Keratinocyte (primary cell): ENCODE results near the gene APC. TPM values are rescaled to one million over a fixed set of nuclear protein-coding genes. Genes with fewer than 3 reads are reported as not detected.

Source experiments
- DNase-seq: peaks from one replicate; pipeline ENCODE4 v3.0.0-alpha.2; 2011; ENCODE audit warnings: low read depth, missing footprints, low spot score
- FAIRE-seq: peaks from 2 replicates; lab custom pipeline; 2011; peaks lifted over from hg19 to GRCh38; lab: Jason Lieb, UNC
- H2AFZ ChIP-seq: 2 replicates; pipeline ENCODE4 v1.6.0; 2012; ENCODE audit warnings: low read length, control low read depth, inconsistent platforms; ENCODE audit not compliant: control insufficient read depth
- H3K27ac ChIP-seq: 2 replicates; pipeline ENCODE4 v1.5.1; 2011; ENCODE audit warnings: low read length; ENCODE audit not compliant: control insufficient read depth, insufficient read depth
- H3K27me3 ChIP-seq: 3 replicates; pipeline ENCODE4 v1.6.0; 2011; ENCODE audit warnings: low read length; ENCODE audit not compliant: control insufficient read depth, insufficient read depth; ENCODE audit errors: extremely low read depth
- H3K36me3 ChIP-seq, 2 experiments: 2 replicates in 1 of 2; 3 replicates in 1 of 2; pipeline ENCODE4 v1.5.1; 2011; ENCODE audit warnings: low read length in 2 of 2, mild to moderate bottlenecking in 1 of 2; ENCODE audit not compliant: control insufficient read depth in 2 of 2, insufficient read depth in 2 of 2; ENCODE audit errors: extremely low read depth in 1 of 2
- H3K4me1 ChIP-seq: 3 replicates; pipeline ENCODE4 v1.5.1; 2011; ENCODE audit warnings: low read length; ENCODE audit not compliant: control insufficient read depth, insufficient read depth; ENCODE audit errors: extremely low read depth
- H3K4me2 ChIP-seq: 3 replicates; pipeline ENCODE4 v1.6.0; 2011; ENCODE audit warnings: low read depth, low read length; ENCODE audit not compliant: control insufficient read depth, insufficient read depth; ENCODE audit errors: extremely low read depth
- H3K4me3 ChIP-seq, 3 experiments: fragments of 200-600 bp in 1 of 3; sonication (generic) in 1 of 3; 2 replicates in 2 of 3; 3 replicates in 1 of 3; pipeline ENCODE4 v1.5.1; 2011 to 2016; ENCODE audit warnings: low read length in 3 of 3, mild to moderate bottlenecking in 3 of 3, control low read depth in 2 of 3, inconsistent platforms in 1 of 3, low read depth in 1 of 3, mixed read lengths in 1 of 3, mixed run types in 1 of 3, moderate library complexity in 1 of 3; ENCODE audit not compliant: control insufficient read depth in 2 of 3, insufficient read depth in 2 of 3; ENCODE audit errors: extremely low read depth in 1 of 3
- H3K79me2 ChIP-seq: 2 replicates; pipeline ENCODE4 v1.6.0; 2012; ENCODE audit warnings: low read length; ENCODE audit not compliant: control insufficient read depth, insufficient read depth
- H3K9ac ChIP-seq: 3 replicates; pipeline ENCODE4 v1.6.0; 2011; ENCODE audit warnings: low read length; ENCODE audit not compliant: control insufficient read depth, insufficient read depth; ENCODE audit errors: extremely low read depth
- H3K9me1 ChIP-seq: 3 replicates; pipeline ENCODE4 v1.6.0; 2011; ENCODE audit warnings: low read length; ENCODE audit not compliant: control insufficient read depth, insufficient read depth; ENCODE audit errors: extremely low read depth
- H3K9me3 ChIP-seq: 2 replicates; pipeline ENCODE4 v1.5.1; 2012; ENCODE audit warnings: low read depth, low read length; ENCODE audit not compliant: control insufficient read depth
- H4K20me1 ChIP-seq: 3 replicates; pipeline ENCODE4 v1.6.0; 2011; ENCODE audit warnings: low read length; ENCODE audit not compliant: control insufficient read depth, insufficient read depth; ENCODE audit errors: extremely low read depth
- CTCF ChIP-seq, 3 experiments: IDR thresholded peaks in 1 of 3; conservative IDR thresholded peaks in 1 of 3; optimal IDR thresholded peaks in 1 of 3; 2 replicates in 2 of 3; 3 replicates in 1 of 3; pipeline versions ENCODE3 to v1.5.1; 2011; ENCODE audit warnings: low read length in 3 of 3, mild to moderate bottlenecking in 3 of 3, moderate library complexity in 2 of 3, control low read depth in 1 of 3, inconsistent platforms in 1 of 3; ENCODE audit not compliant: insufficient read depth in 2 of 3; ENCODE audit errors: extremely low read depth in 1 of 3
- EZH2 ChIP-seq: IDR thresholded peaks from one replicate; pipeline ENCODE4 v1.6.1; 2012; ENCODE audit warnings: inconsistent platforms, mild to moderate bottlenecking, low read length, moderate library complexity
- dilution Hi-C: fragments of 300-500 bp; cut with MboI; formaldehyde crosslinking; loops from one replicate; pipeline ENCODE4 v1.7.0; 2020; ENCODE audit warnings: low sequenced_read_pairs; ENCODE audit not compliant: extremely low pct_ligation_motif_present
- polyA plus RNA-seq, 5 experiments: library from polyadenylated mRNA; depleted of rRNA in 3 of 5; stranded (reverse) in 3 of 5; stranded (forward) in 1 of 5; unstranded in 1 of 5; fragments of >200 nt; gene quantifications; 1 replicate in 1 of 5; 2 replicates in 3 of 5; 3 replicates in 1 of 5; pipeline versions ENCODE4 v1.2.1 to v1.2.3, GENCODE V29; 2011 to 2012; ENCODE audit warnings: missing spikeins in 2 of 5, low read depth in 1 of 5, low replicate concordance in 1 of 5

Gene APC
- polyA plus RNA-seq, 1 donor (not counting 4 experiments of a cell fraction or from before 2014, with no cell fraction given): 16.5 TPM

GRCh38 chr5:112734597-112734996 is 3.1 kb upstream of the APC start:
- H3K9ac ChIP-seq: no peak overlapping the region
- no peak overlapping the region for H3K4me2 ChIP-seq
- no peak for DNase-seq
- H3K79me2 ChIP-seq: peaks cover 24% of the 10 kb centered on the region
- dilution Hi-C loops: no loop called here
- H4K20me1 ChIP-seq: no peaks in the 10 kb centered on the region
- H3K27ac ChIP-seq: no peak overlapping the region
- H3K9me1 ChIP-seq: no peaks in the 10 kb centered on the region
- TF ChIP-seq EZH2 (no peak), CTCF (optimal IDR thresholded peaks at IDR 0.05 in 1 of 3, IDR thresholded peaks at IDR 0.05 in 1 of 3, conservative IDR thresholded peaks at IDR 0.05 in 1 of 3; ENCODE audit: extremely low read depth in 1 of 3, insufficient read depth in 2 of 3, low read length in 3 of 3) (no peak)
- H3K4me1 ChIP-seq: peaks cover 13% of the 10 kb centered on the region
- no peak overlapping the region for H2AFZ ChIP-seq
- H3K27me3 ChIP-seq: no peaks in the 10 kb centered on the region
- no peak overlapping the region for H3K4me3 ChIP-seq
- H3K9me3 ChIP-seq: no peaks in the 10 kb centered on the region
- no peaks in the 10 kb centered on the region for H3K36me3 ChIP-seq
- FAIRE-seq: no peak

GRCh38 chr5:112735702-112736101 is 2.0 kb upstream of the APC start:
- H3K9ac ChIP-seq: no peak overlapping the region
- H3K27ac ChIP-seq: no peak overlapping the region
- H3K27me3 ChIP-seq: no peaks in the 10 kb centered on the region
- H3K36me3 ChIP-seq: no peaks in the 10 kb centered on the region
- no peaks in the 10 kb centered on the region for H4K20me1 ChIP-seq
- H3K4me3 ChIP-seq: no peak overlapping the region
- no peaks in the 10 kb centered on the region for H3K9me1 ChIP-seq
- no peak overlapping the region for H3K4me2 ChIP-seq
- H3K79me2 ChIP-seq: peaks cover 24% of the 10 kb centered on the region
- H2AFZ ChIP-seq: no peak overlapping the region
- TF ChIP-seq CTCF (optimal IDR thresholded peaks at IDR 0.05 in 1 of 3, IDR thresholded peaks at IDR 0.05 in 1 of 3, conservative IDR thresholded peaks at IDR 0.05 in 1 of 3; ENCODE audit: extremely low read depth in 1 of 3, insufficient read depth in 2 of 3, low read length in 3 of 3) (no peak), EZH2 (no peak)
- no peaks in the 10 kb centered on the region for H3K9me3 ChIP-seq
- DNase-seq (no peak), FAIRE-seq (no peak)
- dilution Hi-C loops: no loop called here
- peaks cover 13% of the 10 kb centered on the region for H3K4me1 ChIP-seq
